Smooth muscle cell (in vitro differentiated cells): Measurements from ENCODE around the gene ARHGAP26. TPM values are rescaled to one million over a fixed set of nuclear protein-coding genes. Genes with fewer than 3 reads are reported as not detected.

Source experiments
- DNase-seq: peaks from one replicate; lab custom pipeline; 2025; ENCODE audit not compliant: unreplicated experiment; lab: John Stamatoyannopoulos, UW
- H2AFZ ChIP-seq: fragments of 200-600 bp; sonication (generic); 2 replicates; pipeline ENCODE4 v1.6.0; 2016; ENCODE audit warnings: antibody characterized with exemption, low read depth, mild to moderate bottlenecking
- H3F3A ChIP-seq: fragments of 200-600 bp; sonication (generic); 2 replicates; pipeline ENCODE4 v1.6.0; 2017; ENCODE audit warnings: antibody characterized with exemption, low read depth
- H3K27ac ChIP-seq: fragments of 200-600 bp; sonication (generic); 2 replicates; pipeline ENCODE4 v1.5.1; 2016; ENCODE audit warnings: low read depth, mild to moderate bottlenecking
- H3K27me3 ChIP-seq: fragments of 200-600 bp; sonication (generic); 2 replicates; pipeline ENCODE4 v1.6.1; 2016; ENCODE audit warnings: low read depth, mild to moderate bottlenecking
- H3K36me3 ChIP-seq: fragments of 200-600 bp; sonication (generic); 2 replicates; pipeline ENCODE4 v1.5.1; 2016; ENCODE audit warnings: low read depth
- H3K4me1 ChIP-seq: fragments of 200-600 bp; sonication (generic); 2 replicates; pipeline ENCODE4 v1.5.1; 2016; ENCODE audit warnings: low read depth
- H3K4me2 ChIP-seq: fragments of 200-600 bp; sonication (generic); 2 replicates; pipeline ENCODE4 v1.6.0; 2016; ENCODE audit warnings: mild to moderate bottlenecking
- H3K4me3 ChIP-seq: fragments of 200-600 bp; sonication (generic); 2 replicates; pipeline ENCODE4 v1.5.1; 2016; ENCODE audit warnings: mild to moderate bottlenecking
- H3K79me2 ChIP-seq: fragments of 200-600 bp; sonication (generic); 2 replicates; pipeline ENCODE4 v1.6.0; 2016; ENCODE audit warnings: low read depth, mild to moderate bottlenecking
- H3K9ac ChIP-seq: fragments of 200-600 bp; sonication (generic); 2 replicates; pipeline ENCODE4 v1.6.0; 2016; ENCODE audit warnings: low read depth
- H3K9me3 ChIP-seq: fragments of 200-600 bp; sonication (generic); replicated peaks from 2 replicates; pipeline ENCODE4 v1.5.1; 2016; ENCODE audit warnings: low read depth
- H4K20me1 ChIP-seq: fragments of 200-600 bp; sonication (generic); 2 replicates; pipeline ENCODE4 v1.6.0; 2016; ENCODE audit warnings: low read depth
- CTCF ChIP-seq: fragments of 200-600 bp; sonication (generic); IDR thresholded peaks from 2 replicates; pipeline ENCODE4 v1.5.1; 2017; ENCODE audit warnings: borderline replicate concordance, mild to moderate bottlenecking, antibody characterized with exemption; ENCODE audit not compliant: insufficient read depth, poor library complexity, severe bottlenecking
- WGBS: methylation state at CpG from one replicate; pipeline ENCODE4 v1.1.7; 2016; ENCODE audit warnings: low lambda C conversion rate; 5-methylcytosine and 5-hydroxymethylcytosine counted together
- polyA plus RNA-seq: library from polyadenylated mRNA; unstranded; fragments of >200 nt; fragmentation: Nextera tagmentation; extraction: Ambion mirVana; gene quantifications from 2 replicates; pipeline ENCODE4 v1.2.1, GENCODE V29; 2016
- total RNA-seq: library from RNA; depleted of rRNA; stranded (reverse); fragments of >200 nt; gene quantifications from 2 replicates; pipeline ENCODE4 v1.2.3, GENCODE V29; 2014

The ARHGAP26 gene
- total and polyA plus RNA-seq, 2 experiments from 2014 or later = 2.2 to 5.1 TPM

DNA sequence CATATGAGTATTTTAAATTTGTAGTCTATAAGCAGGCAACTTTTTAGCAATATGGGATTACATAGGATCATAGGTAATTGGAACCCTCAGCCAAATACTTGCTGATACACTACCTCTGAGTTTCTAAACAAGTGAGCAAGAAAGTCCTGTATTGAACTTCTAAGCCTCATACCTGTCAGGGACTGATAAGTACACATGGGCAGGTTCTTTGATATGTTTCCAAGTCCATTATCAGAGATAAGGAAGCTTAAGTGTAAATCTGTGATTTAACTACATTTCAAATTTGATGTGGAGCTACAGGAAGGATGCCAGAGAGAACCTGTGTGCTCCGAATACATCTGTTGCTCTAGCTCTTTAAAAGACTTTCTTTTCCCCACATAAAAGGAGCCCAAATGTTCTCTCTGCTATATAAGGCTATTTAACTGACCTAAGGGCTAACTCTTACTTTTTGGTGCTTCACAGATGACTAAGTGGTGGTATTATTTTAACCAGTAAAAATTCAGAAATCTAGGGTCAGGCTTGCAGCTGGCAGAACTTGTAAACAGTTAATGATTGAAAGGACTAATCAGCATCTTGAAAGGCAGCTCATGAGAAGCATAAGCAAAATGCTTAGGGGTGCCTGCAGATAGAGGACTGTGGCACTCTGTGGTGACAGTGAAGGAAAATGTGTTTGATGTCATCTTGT is 404.7 kb downstream of the ARHGAP26 start:
- Histone ChIP-seq H2AFZ (no peak overlapping the region), H3K27me3 (no peaks in the 10 kb centered on the region), H3K9me3 (no peaks in the 10 kb centered on the region), H4K20me1 (no peaks in the 10 kb centered on the region), H3K36me3 (no peaks in the 10 kb centered on the region), H3F3A (no peaks in the 10 kb centered on the region), H3K4me3 (no peak overlapping the region), H3K4me1 (no peaks in the 10 kb centered on the region), H3K4me2 (peak overlapping the region; percentile 1), H3K9ac (peak overlapping the region; percentile 78), H3K27ac (peak overlapping the region; percentile 92), H3K79me2 (no peaks in the 10 kb centered on the region)
- no peak for DNase-seq
- TF ChIP-seq CTCF = no peak
- WGBS = 18% methylated on average over 1 of the region's 1 CpG

DNA sequence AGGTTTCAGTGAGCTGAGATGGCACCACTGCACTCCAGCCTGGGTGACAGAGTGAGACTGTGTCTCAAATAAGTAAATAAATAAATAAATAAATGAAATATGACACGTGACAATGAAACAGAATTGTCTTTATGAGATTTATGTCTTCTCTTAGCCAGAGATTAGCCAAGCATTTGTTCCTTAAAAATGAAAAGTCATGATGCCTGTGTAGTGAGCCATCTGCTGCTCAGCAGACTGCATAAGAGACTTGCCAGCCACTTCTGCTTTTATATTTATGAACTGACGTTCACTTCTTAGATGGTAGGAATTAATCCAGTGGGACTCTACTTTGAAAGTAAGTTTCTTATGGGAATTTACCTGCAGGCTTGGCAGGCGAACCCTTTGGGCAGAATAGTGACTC is 405.9 kb downstream of the ARHGAP26 start:
- Histone ChIP-seq H3K4me2 (no peak overlapping the region), H3K9me3 (no peaks in the 10 kb centered on the region), H3K4me3 (no peak overlapping the region), H3K4me1 (no peaks in the 10 kb centered on the region), H3K9ac (peak overlapping the region; percentile 78), H3K27me3 (no peaks in the 10 kb centered on the region), H3K79me2 (no peaks in the 10 kb centered on the region), H3K36me3 (no peaks in the 10 kb centered on the region), H2AFZ (no peak overlapping the region), H3F3A (no peaks in the 10 kb centered on the region), H3K27ac (peak overlapping the region; percentile 92), H4K20me1 (no peaks in the 10 kb centered on the region)
- WGBS = 80% methylated on average over 3 of the region's 3 CpGs
- no peak for TF ChIP-seq CTCF
- no peak for DNase-seq

GRCh38 chr5:143177263-143177983 is 407.2 kb downstream of the ARHGAP26 start:
- H3K4me1 ChIP-seq = no peaks in the 10 kb centered on the region
- H3K4me3 ChIP-seq = no peak overlapping the region
- H4K20me1 ChIP-seq = no peaks in the 10 kb centered on the region
- H3K9me3 ChIP-seq = no peaks in the 10 kb centered on the region
- 47% methylated on average over 9 of the region's 9 CpGs for WGBS
- H3K9ac ChIP-seq = peak overlapping the region; percentile 88
- no peak for DNase-seq
- TF ChIP-seq CTCF = no peak
- no peaks in the 10 kb centered on the region for H3F3A ChIP-seq
- H3K36me3 ChIP-seq = no peaks in the 10 kb centered on the region
- H2AFZ ChIP-seq = no peak overlapping the region
- H3K4me2 ChIP-seq = peak overlapping the region; percentile 12
- H3K27ac ChIP-seq = peak overlapping the region; percentile 92
- H3K79me2 ChIP-seq = no peaks in the 10 kb centered on the region
- no peaks in the 10 kb centered on the region for H3K27me3 ChIP-seq
